HL-60/S4 (cell line): Measurements from ENCODE around the gene KLK2.

Experiments
- in situ Hi-C: fragments of 300-500 bp; cut with MboI; formaldehyde crosslinking; loops from 2 replicates; pipeline ENCODE4 v1.14.3; 2022; ENCODE audit warnings: low sequenced_read_pairs

KLK2 gene

DNA sequence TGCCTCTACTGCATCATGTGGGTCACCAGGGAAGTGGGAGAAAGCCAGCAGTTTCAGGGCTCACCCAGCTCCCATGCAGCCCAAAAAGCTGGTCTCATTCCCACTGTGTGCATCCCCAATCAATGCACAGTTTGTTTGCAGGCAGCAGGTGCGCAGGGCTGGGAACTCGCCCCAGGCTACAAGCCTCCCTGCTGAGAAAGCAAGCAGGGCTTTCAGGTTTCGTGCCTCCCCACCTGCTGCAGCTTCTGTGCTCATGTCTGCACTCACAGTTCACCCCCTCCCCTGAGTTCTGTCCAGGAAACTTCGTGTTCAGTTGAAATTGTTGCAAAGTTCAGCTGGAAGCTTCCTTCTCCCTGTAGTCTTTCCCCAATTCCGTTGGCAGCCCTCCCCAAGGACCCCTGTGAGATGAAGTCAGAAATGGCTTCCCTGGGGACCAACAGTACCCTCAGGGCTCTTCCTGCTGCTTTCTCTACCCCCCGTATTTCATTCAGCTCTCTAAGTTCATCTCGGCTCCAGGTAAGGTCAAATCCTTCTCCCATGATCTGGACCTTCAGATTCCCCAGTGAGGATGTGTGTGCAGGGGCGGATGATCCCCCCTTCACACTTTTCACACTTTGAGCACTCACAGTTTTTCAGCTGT lies 28.8 kb upstream of the KLK2 start:
- in situ Hi-C loops, result no loop called here

GRCh38 chr19:50850738-50851137 lies 22.5 kb upstream of the KLK2 start:
- in situ Hi-C loops, result no loop called here

- in situ Hi-C loops, result no loop called here
Observed at GRCh38 chr19:50851620-50852019, 21.6 kb upstream of the KLK2 start.

DNA sequence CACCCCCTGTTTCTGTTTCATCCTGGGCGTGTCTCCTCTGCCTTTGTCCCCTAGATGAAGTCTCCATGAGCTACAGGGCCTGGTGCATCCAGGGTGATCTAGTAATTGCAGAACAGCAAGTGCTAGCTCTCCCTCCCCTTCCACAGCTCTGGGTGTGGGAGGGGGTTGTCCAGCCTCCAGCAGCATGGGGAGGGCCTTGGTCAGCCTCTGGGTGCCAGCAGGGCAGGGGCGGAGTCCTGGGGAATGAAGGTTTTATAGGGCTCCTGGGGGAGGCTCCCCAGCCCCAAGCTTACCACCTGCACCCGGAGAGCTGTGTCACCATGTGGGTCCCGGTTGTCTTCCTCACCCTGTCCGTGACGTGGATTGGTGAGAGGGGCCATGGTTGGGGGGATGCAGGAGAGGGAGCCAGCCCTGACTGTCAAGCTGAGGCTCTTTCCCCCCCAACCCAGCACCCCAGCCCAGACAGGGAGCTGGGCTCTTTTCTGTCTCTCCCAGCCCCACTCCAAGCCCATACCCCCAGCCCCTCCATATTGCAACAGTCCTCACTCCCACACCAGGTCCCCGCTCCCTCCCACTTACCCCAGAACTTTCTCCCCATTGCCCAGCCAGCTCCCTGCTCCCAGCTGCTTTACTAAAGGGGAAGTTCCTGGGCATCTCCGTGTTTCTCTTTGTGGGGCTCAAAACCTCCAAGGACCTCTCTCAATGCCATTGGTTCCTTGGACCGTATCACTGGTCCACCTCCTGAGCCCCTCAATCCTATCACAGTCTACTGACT lies 18.4 kb upstream of the KLK2 start, which contains the start of gene KLK3:
TSS of gene KLK3 (plus strand) at position 280 of the 775 bp plus-strand sequence. CDS start at position 321, 41 bp downstream.
- in situ Hi-C loops, result no loop called here

GRCh38 chr19:50857366-50857765 lies 15.9 kb upstream of the KLK2 start:
- in situ Hi-C loops, result no loop called here

GRCh38 chr19:50858886-50859285 lies 14.4 kb upstream of the KLK2 start:
- in situ Hi-C loops, result no loop called here

DNA sequence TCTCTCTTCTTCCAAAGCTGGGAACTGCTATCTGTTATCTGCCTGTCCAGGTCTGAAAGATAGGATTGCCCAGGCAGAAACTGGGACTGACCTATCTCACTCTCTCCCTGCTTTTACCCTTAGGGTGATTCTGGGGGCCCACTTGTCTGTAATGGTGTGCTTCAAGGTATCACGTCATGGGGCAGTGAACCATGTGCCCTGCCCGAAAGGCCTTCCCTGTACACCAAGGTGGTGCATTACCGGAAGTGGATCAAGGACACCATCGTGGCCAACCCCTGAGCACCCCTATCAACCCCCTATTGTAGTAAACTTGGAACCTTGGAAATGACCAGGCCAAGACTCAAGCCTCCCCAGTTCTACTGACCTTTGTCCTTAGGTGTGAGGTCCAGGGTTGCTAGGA lies 13.4 kb upstream of the KLK2 start:
- in situ Hi-C loops, result no loop called here

DNA sequence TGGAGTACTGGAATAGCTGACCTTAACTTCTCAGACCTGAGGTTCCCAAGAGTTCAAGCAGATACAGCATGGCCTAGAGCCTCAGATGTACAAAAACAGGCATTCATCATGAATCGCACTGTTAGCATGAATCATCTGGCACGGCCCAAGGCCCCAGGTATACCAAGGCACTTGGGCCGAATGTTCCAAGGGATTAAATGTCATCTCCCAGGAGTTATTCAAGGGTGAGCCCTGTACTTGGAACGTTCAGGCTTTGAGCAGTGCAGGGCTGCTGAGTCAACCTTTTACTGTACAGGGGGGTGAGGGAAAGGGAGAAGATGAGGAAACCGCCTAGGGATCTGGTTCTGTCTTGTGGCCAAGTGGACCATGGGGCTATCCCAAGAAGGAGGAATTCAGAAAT lies 12.2 kb upstream of the KLK2 start:
- in situ Hi-C loops, result no loop called here

DNA sequence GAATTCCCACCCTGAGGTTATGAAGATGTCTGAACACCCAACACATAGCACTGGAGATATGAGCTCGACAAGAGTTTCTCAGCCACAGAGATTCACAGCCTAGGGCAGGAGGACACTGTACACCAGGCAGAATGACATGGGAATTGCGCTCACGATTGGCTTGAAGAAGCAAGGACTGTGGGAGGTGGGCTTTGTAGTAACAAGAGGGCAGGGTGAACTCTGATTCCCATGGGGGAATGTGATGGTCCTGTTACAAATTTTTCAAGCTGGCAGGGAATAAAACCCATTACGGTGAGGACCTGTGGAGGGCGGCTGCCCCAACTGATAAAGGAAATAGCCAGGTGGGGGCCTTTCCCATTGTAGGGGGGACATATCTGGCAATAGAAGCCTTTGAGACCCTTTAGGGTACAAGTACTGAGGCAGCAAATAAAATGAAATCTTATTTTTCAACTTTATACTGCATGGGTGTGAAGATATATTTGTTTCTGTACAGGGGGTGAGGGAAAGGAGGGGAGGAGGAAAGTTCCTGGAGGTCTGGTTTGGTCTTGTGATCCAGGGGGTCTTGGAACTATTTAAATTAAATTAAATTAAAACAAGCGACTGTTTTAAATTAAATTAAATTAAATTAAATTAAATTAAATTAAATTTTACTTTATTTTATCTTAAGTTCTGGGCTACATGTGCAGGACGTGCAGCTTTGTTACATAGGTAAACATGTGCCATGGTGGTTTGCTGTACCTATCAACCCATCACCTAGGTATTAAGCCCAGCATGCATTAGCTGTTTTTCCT lies 11.5 kb upstream of the KLK2 start:
- in situ Hi-C loops, result no loop called here

GRCh38 chr19:50869479-50869878 lies 3.8 kb upstream of the KLK2 start:
- in situ Hi-C loops, result no loop called here

- in situ Hi-C loops, result no loop called here
Observed at GRCh38 chr19:50870417-50871089, 2.7 kb upstream of the KLK2 start.

GRCh38 chr19:50874211-50874610 lies 972 bp downstream of the KLK2 start:
- in situ Hi-C loops, result no loop called here

DNA sequence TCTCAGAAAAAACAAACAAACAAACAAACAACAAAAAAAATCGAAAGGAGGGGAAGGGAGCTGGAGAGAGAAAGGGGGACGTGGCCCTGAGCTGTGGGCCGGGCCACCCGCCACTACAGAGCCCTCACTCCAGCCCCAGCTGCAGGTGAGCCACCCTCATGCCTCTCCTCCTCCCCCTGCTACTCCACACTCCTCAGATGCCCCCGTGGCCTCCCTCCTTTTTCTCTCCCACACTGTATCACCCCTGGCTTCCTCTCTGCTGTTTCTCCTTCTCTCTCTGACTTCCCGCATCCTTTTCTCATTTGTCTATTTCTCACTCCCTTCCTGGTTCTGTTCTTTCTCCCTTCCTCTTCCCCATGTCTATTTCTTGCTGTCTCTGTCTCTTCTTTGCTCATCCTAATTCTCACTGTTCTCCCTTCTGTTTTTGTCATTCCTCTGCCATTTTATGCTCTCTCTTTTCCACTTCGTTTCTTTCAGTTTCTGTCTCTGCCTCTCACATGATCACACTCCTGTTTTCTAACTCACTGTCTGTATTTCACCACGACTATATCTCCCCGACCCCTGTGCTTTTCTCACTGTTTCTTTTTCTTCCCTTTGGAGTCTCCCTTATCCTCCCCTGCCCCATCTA lies 2.7 kb downstream of the KLK2 start:
- in situ Hi-C loops, result no loop called here

GRCh38 chr19:50876456-50876855 lies 3.2 kb downstream of the KLK2 start:
- in situ Hi-C loops, result no loop called here

DNA sequence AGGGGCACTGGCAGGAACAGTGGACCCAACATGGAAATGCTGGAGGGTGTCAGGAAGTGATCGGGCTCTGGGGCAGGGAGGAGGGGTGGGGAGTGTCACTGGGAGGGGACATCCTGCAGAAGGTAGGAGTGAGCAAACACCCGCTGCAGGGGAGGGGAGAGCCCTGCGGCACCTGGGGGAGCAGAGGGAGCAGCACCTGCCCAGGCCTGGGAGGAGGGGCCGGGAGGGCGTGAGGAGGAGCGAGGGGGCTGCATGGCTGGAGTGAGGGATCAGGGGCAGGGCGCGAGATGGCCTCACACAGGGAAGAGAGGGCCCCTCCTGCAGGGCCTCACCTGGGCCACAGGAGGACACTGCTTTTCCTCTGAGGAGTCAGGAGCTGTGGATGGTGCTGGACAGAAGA lies 4.1 kb downstream of the KLK2 start:
- in situ Hi-C loops, result no loop called here

DNA sequence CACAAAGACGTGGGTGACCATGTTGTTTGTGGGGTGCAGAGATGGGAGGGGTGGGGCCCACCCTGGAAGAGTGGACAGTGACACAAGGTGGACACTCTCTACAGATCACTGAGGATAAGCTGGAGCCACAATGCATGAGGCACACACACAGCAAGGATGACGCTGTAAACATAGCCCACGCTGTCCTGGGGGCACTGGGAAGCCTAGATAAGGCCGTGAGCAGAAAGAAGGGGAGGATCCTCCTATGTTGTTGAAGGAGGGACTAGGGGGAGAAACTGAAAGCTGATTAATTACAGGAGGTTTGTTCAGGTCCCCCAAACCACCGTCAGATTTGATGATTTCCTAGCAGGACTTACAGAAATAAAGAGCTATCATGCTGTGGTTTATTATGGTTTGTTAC lies 5.6 kb downstream of the KLK2 start:
- in situ Hi-C loops, result no loop called here

DNA sequence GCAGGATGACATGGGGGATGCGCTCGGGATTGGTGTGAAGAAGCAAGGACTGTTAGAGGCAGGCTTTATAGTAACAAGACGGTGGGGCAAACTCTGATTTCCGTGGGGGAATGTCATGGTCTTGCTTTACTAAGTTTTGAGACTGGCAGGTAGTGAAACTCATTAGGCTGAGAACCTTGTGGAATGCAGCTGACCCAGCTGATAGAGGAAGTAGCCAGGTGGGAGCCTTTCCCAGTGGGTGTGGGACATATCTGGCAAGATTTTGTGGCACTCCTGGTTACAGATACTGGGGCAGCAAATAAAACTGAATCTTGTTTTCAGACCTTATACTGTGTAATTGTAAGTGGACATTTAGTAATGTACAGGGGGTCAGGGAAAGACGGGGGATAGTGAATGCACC lies 7.0 kb downstream of the KLK2 start:
- in situ Hi-C loops, result no loop called here

DNA sequence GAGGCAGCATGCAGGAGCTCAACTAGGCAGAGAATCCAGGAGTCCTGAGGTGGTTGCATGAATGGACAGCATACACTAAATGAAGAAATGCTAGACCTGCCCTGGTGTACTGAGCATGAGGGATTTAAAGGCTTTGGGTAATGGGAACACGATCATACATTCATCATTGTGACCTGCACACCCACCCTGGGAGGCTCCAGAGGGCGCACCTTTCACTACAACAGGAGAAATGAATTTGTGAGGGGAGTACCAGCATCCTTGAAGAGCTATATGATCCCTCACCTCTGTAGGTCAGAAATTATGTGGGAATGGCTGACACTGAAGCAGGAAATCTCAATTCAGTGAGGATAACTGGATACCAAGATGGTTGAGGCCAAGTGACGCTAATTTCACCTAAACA lies 8.9 kb downstream of the KLK2 start:
- in situ Hi-C loops, result no loop called here

DNA sequence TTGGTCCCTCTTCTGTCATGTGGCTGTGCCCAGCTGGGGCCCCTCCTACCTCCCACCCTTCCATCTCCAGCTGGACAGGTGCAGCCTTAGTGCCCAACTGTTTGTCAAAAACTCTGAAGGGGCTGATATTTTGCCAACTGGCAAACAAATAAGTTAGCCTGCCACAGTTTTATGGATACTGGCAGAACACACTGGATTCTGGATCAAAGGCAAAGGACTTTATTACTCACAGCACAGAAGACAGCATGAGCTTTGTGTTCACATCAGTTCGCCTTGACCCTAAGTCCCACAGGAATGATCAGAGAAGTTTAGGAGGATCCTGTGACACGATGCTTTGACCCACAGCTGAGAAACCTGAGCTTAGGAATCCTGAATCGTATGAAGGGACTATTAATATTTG lies 16.4 kb downstream of the KLK2 start:
- in situ Hi-C loops, result no loop called here

GRCh38 chr19:50890422-50891252 lies 17.4 kb downstream of the KLK2 start:
- in situ Hi-C loops, result no loop called here
